Inferior parietal cortex (tissue), 1 donor: ENCODE measurements around the gene CEP63.
"Not testable (repeated sequence)": the region's sequence is repeated elsewhere in the genome, so short reads cannot be mapped to it uniquely, and the experiment has no call there.

Experiments used
- DNase-seq: peaks from one replicate; pipeline ENCODE4 v3.0.0-alpha.2; 2016; ENCODE audit errors: extremely low spot score

The CEP63 gene

DNA sequence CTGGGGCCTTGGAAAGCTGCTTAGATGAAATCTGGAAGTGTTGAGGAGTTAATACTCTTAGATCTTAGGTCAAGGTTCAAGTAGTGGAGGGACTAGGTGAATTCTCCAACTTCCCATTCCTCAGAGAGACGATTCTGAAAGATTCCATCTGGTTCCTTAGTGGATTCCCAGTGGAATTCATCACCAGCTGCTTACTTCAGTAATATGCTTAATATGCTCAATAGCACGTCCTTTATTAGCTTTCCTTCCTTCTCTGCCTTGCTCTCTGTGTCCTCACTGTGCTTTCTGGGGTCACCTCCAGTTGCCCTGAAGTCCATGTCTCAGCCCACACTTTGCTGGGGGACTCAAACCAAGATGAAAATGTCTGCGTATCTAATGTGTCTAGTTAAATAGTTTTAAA lies 31.0 kb downstream of the CEP63 start:
- no peak for DNase-seq

- DNase-seq, result no peak
Measured at GRCh38 chr3:134517791-134518190, 31.9 kb downstream of the CEP63 start.

- no peak for DNase-seq
Measured at GRCh38 chr3:134522541-134522940, 36.7 kb downstream of the CEP63 start.

DNA sequence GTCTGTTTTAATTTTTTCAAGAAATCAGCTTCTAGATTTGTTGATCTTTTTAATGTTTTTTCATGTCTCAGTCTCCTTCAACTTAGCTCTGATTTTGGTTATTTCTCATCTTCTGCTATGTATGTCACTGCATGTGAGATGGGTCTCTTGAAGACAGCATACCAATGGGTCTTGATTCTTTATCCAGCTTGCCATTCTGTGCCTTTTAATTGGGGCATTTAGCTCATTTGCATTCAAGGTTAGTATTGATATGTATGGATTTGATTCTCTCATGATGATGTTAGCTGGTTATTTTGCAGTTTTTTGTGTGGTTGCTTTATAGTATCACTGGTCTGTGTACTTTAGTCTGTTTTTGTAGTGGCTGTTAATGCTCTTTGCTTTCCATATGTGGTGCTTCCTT lies 39.4 kb downstream of the CEP63 start:
- DNase-seq, result no peak

- DNase-seq, result no peak
Measured at GRCh38 chr3:134526319-134526718, 40.5 kb downstream of the CEP63 start.

GRCh38 chr3:134527037-134527436 lies 41.2 kb downstream of the CEP63 start:
- DNase-seq, result no peak

DNA sequence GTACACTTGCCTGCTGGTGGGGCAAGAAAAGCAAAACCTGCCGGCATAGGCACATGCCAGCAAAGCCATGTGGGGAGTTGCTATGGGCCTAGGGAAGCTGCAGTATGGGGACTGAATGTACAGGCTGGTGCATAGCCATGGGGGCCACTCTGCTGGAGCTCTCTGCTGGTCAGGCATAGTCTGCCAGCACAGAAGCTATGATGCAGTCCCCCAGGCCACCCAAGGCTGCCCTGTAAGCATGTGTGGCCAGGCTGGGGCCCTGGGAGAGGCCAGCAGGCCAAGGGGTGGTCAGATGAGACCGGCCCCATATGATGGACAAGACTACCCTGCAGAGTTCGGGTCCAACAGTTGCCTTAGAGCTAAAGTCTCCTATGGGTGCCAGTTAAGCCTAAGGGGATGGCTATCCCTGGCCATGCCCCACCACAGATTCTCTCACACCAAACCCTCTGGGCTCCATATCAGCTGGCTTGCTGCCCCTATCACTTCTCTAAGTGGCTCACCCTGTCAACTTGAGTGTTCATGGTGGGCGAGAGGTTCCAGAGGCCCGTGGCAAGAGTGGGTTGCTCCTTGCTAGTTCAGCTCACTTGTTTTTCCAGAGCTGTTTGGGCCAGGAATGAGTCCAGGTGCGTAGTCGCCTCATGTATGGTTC lies 41.8 kb downstream of the CEP63 start:
- no peak for DNase-seq

DNA sequence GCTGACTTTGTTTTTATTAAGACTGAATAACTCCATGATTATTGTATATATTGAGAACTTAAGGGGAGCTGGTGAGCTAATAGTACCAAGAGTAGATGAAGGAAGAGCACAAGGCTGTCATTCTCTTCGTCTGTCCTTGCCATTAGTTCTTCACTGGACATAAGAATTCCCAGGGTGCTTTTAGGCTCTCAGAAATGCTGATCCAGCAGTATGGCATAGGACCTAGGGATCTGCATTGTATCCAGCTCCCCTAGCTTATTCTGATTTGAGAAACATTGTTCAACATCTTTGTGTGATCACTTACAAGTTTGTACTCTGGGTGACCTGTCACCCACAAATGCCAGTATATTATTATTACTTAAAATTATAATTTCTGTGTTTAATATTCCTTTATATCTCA lies 47.6 kb downstream of the CEP63 start:
- DNase-seq, result no peak

- no peak for DNase-seq
Measured at GRCh38 chr3:134535186-134535970, 49.5 kb downstream of the CEP63 start.

DNA sequence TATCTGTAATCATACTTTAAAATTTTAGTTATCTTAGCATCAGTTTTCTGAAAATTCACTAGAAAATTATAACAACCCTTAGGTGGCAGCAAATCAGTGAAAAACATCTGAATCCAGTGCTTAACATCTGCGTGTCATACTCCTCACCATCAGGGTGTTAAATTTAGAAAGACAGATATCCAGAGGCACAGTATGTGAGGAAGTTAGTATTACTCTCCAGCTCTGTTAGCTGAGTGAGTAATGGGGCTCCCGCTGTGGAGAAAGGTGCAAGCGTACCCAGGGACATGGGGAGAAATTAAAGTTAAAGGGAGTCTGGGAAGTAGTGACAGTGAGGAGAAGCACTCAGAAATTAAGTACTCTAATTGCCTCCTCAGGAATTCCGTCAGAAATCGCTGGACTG lies 50.9 kb downstream of the CEP63 start:
- DNase-seq, result no peak

DNA sequence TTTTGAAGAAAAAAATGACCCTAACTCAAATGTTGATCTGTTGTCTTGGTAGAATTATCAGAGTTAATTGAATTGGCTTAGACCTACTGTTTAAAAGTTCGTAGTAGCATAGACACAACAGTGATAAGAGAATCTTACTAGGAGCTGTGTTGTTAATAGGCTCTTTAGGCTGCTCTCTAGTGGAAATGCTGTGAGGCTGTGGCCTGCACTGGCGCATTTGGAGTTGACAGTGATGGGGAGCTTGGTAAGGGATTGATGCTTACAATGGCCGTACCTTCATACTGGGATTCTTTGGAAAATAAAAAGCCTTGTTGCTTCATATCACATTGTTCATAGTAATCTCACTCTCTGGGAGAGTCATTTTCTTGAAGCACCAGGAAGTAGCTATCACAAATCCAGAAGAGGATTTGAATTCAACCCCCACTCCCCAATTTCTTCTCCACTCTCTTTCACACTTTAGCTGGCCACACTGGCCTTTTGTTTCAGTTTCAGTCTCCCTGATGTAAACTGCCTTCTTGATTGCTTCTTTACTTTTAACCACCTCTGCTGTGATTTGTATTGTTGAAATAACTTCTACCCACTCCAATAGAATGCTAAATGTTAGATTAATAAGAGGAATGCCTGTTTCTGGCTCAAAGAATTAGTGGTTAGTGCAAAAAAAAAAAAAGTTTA lies 56.6 kb downstream of the CEP63 start:
- DNase-seq, result no peak

DNA sequence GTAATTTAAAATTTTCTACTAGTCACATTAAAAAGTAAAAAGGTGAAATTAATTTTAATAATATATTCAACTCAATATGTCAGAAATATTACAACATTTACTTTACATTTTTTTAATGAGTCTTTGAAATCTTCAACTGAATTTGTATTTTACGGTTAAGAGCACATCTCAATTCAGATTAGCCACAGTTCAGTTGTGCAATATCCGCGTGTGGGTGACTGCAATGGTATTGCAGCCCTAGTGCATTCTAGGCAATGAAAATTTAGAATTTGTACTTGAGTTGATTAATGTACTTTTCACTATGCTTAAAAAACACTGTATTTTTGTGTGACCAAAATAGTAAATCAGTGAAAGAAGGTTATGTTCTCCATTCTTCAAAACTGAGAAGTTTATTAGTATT lies 57.3 kb downstream of the CEP63 start:
- DNase-seq, result no peak

GRCh38 chr3:134544316-134544715 lies 58.5 kb downstream of the CEP63 start:
- DNase-seq, result no peak

DNA sequence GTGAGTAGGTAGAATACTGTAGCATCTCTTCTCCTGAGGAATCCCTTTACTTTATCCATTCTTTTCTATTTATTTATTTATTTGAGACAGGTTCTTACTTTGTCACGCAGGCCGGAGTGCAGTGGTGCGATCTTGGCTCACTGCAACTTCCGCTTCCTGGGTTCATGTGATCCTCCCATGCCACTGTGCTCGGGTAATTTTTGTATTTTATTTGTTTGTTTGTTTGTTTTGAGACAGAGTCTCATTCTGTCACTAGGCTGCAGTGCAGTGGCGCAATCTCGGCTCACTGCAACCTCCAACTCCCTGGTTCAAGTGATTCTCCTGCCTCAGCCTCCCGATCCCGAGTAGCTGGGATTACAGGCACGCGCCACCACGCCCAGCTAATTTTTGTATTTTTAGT lies 58.9 kb downstream of the CEP63 start:
- not testable (repeated sequence) for DNase-seq

- no peak for DNase-seq
Measured at GRCh38 chr3:134545818-134546217, 60.0 kb downstream of the CEP63 start.

GRCh38 chr3:134552784-134553183 lies 66.9 kb downstream of the CEP63 start:
- no peak for DNase-seq

GRCh38 chr3:134559591-134559990 lies 73.7 kb downstream of the CEP63 start:
- DNase-seq, result no peak

DNA sequence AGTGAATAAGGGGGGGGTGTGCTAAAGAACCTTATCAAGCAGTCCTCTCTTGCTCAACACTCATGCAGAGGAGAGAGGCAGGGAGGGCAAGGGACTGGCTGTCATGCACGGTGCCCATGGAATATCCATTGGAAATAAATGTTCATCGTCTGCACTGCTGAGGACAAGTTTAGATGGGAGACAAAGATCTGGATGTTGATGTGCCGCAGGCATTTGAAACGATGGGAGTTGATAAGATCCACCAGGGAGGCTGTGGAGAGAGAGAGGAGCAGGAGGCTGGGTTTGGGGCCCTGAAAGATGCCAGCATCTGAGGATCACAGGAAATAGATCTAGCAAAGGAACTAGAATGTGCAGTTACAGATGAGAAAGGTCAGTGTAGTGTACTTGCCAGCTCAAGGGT lies 76.2 kb downstream of the CEP63 start:
- no peak for DNase-seq

- DNase-seq, result no peak
Measured at GRCh38 chr3:134563601-134564000, 77.7 kb downstream of the CEP63 start.

DNA sequence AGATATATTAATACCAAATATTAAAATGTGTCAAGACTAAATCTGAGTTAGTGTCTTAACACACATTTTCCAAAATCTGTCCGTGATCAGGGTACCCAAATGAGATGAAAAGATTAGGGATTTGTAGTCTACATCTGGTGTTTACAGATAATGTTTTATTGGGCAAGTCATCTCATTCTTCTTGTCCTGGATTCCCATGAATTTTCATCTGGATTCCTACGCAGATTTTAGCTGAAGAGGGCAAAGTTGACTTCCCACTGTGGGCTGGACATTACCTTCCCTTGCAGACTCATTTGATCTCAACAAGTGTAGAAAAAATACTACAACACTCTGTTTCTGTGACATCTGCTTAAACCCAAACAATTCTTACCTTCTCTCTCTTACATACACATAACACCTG lies 79.1 kb downstream of the CEP63 start:
- DNase-seq, result no peak

- no peak for DNase-seq
Measured at GRCh38 chr3:134567605-134568004, 81.7 kb downstream of the CEP63 start.

- no peak for DNase-seq
Measured at GRCh38 chr3:134568790-134569189, 82.9 kb downstream of the CEP63 start.

GRCh38 chr3:134569899-134570298 lies 84.0 kb downstream of the CEP63 start:
- not testable (repeated sequence) for DNase-seq
